ENCODE data around the gene MRLN.
"Not testable (repeated sequence)": the region's sequence is repeated elsewhere in the genome, so short reads cannot be mapped to it uniquely, and the experiment has no call there.

Gene MRLN

GRCh38 chr10:59753267-59753666 is at the start of gene MRLN:
Gene MRLN, minus strand, starts transcription at chr10:59753455.
- DNase-seq: no peak

- no peak for DNase-seq
Observed at GRCh38 chr10:59801171-59801570, 47.9 kb upstream of the MRLN start.

GRCh38 chr10:59799421-59799820 is 46.2 kb upstream of the MRLN start:
- DNase-seq: no peak

- no peak for DNase-seq
Observed at GRCh38 chr10:59793919-59794318, 40.7 kb upstream of the MRLN start.

GRCh38 chr10:59792812-59793211 is 39.6 kb upstream of the MRLN start:
- no peak for DNase-seq

- no peak for DNase-seq
Observed at GRCh38 chr10:59791601-59792000, 38.3 kb upstream of the MRLN start.

- DNase-seq: not testable (repeated sequence)
Observed at GRCh38 chr10:59790080-59790479, 36.8 kb upstream of the MRLN start.

- DNase-seq: not testable (repeated sequence)
Observed at GRCh38 chr10:59788914-59789313, 35.7 kb upstream of the MRLN start.

GRCh38 chr10:59787032-59787431 is 33.8 kb upstream of the MRLN start:
- not testable (repeated sequence) for DNase-seq

- DNase-seq: not testable (repeated sequence)
Observed at GRCh38 chr10:59785476-59785875, 32.2 kb upstream of the MRLN start.

- no peak for DNase-seq
Observed at GRCh38 chr10:59781511-59781910, 28.3 kb upstream of the MRLN start.

GRCh38 chr10:59779756-59780533 is 26.7 kb upstream of the MRLN start:
- DNase-seq: no peak

GRCh38 chr10:59774451-59774850 is 21.2 kb upstream of the MRLN start:
- no peak for DNase-seq

GRCh38 chr10:59773088-59773487 is 19.8 kb upstream of the MRLN start:
- no peak for DNase-seq

- DNase-seq: no peak
Observed at GRCh38 chr10:59771162-59771807, 18.0 kb upstream of the MRLN start.

- DNase-seq: no peak
Observed at GRCh38 chr10:59770689-59771088, 17.4 kb upstream of the MRLN start.

GRCh38 chr10:59762505-59762904 is 9.2 kb upstream of the MRLN start:
- DNase-seq: no peak

- no peak for DNase-seq
Observed at GRCh38 chr10:59757966-59758365, 4.7 kb upstream of the MRLN start.

GRCh38 chr10:59754951-59755350 is 1.7 kb upstream of the MRLN start:
- DNase-seq: no peak

- no peak for DNase-seq
Observed at GRCh38 chr10:59752278-59752940, 846 bp downstream of the MRLN start.

GRCh38 chr10:59750155-59750945 is 2.9 kb downstream of the MRLN start:
- DNase-seq: no peak

- no peak for DNase-seq
Observed at GRCh38 chr10:59748834-59749233, 4.4 kb downstream of the MRLN start.

GRCh38 chr10:59745163-59745650 is 8.0 kb downstream of the MRLN start:
- no peak for DNase-seq
